HepG2 (cell line): ENCODE data around the gene R3HDM1. TPM values are rescaled to one million over a fixed set of nuclear protein-coding genes. Genes with fewer than 3 reads are reported as not detected.
A peak's percentile ranks its signal among the peaks of the same experiment; 100 is the strongest.

Experiments
- CENPBD1 ChIP-seq: sonication (generic); formaldehyde crosslinking; IDR thresholded peaks from 2 replicates; pipeline ENCODE4 v1.8.0; 2022; ENCODE audit warnings: missing genetic modification reagents, low read depth, mild to moderate bottlenecking, borderline replicate concordance
- CENPT ChIP-seq: sonication (generic); formaldehyde crosslinking; IDR thresholded peaks from 2 replicates; pipeline ENCODE4 v1.8.0; 2022; ENCODE audit warnings: low read depth, mild to moderate bottlenecking, moderate library complexity, missing genetic modification reagents
- FOXP1 ChIP-seq, 2 experiments: fragments of 450-650 bp in 1 of 2; IDR thresholded peaks; 2 replicates each; pipeline ENCODE4 v1.6.1; 2017 to 2018; ENCODE audit warnings: antibody characterized with exemption in 1 of 2
- HOXA9 ChIP-seq: sonication (generic); formaldehyde crosslinking; IDR thresholded peaks from 2 replicates; pipeline ENCODE4 v1.8.1; 2022; ENCODE audit warnings: missing genetic modification reagents, mild to moderate bottlenecking, moderate library complexity, borderline replicate concordance
- KLF16 ChIP-seq, 2 experiments: sonication (generic) in 1 of 2; formaldehyde crosslinking in 1 of 2; IDR thresholded peaks; 2 replicates each; pipeline versions ENCODE4 v1.6.1 to v1.8.0; 2016 to 2023; ENCODE audit warnings: missing genetic modification reagents in 2 of 2, missing compliant biosample characterization in 1 of 2
- MAFG ChIP-seq: sonication (generic); formaldehyde crosslinking; IDR thresholded peaks from 2 replicates; pipeline ENCODE4 v1.5.1; 2020; ENCODE audit warnings: mild to moderate bottlenecking, missing genetic modification reagents
- NR2F1 ChIP-seq, 2 experiments: fragments of 450-650 bp in 1 of 2; formaldehyde crosslinking in 1 of 2; IDR thresholded peaks; 2 replicates each; pipeline versions ENCODE4 v1.5.0 to v1.6.1; 2016 to 2020; ENCODE audit warnings: mild to moderate bottlenecking in 1 of 2, missing compliant biosample characterization in 1 of 2, missing genetic modification reagents in 1 of 2, moderate library complexity in 1 of 2
- RBM39 ChIP-seq: fragments of 200-400 bp; formaldehyde crosslinking; IDR thresholded peaks from one replicate; pipeline ENCODE4 v1.6.1; 2018; ENCODE audit warnings: antibody characterized with exemption, mild to moderate bottlenecking, low read depth, low read length; ENCODE audit not compliant: poor library complexity, severe bottlenecking
- TCF12 ChIP-seq, 2 experiments: fragments of 450-650 bp in 1 of 2; sonication (generic) in 1 of 2; formaldehyde crosslinking in 1 of 2; IDR thresholded peaks; 2 replicates each; pipeline versions ENCODE4 v1.6.1 to v1.8.0; 2017 to 2022; ENCODE audit warnings: antibody characterized with exemption in 1 of 2, mild to moderate bottlenecking in 1 of 2, missing genetic modification reagents in 1 of 2, moderate library complexity in 1 of 2
- TCF7L2 ChIP-seq: IDR thresholded peaks from 2 replicates; pipeline ENCODE4 v1.6.1; 2011; ENCODE audit warnings: mild to moderate bottlenecking, low read depth, low read length, moderate library complexity
- ZBTB4 ChIP-seq: sonication (generic); formaldehyde crosslinking; IDR thresholded peaks from 2 replicates; pipeline ENCODE4 v1.4.0; 2020; ENCODE audit warnings: missing genetic modification reagents, mild to moderate bottlenecking, borderline replicate concordance
- ZBTB40 ChIP-seq, 2 experiments: fragments of 450-650 bp in 1 of 2; sonication (generic) in 1 of 2; formaldehyde crosslinking in 1 of 2; IDR thresholded peaks; 2 replicates each; pipeline versions ENCODE4 v1.6.1 to v1.8.0; 2016 to 2022; ENCODE audit warnings: antibody characterized with exemption in 1 of 2, mild to moderate bottlenecking in 1 of 2, missing genetic modification reagents in 1 of 2
- ZNF143 ChIP-seq: sonication (generic); formaldehyde crosslinking; IDR thresholded peaks from 2 replicates; pipeline ENCODE4 v1.4.0; 2020; ENCODE audit warnings: missing genetic modification reagents
- polyA plus RNA-seq, 8 experiments: library from polyadenylated mRNA; depleted of rRNA in 3 of 8; stranded (reverse) in 7 of 8; unstranded in 1 of 8; fragments of >200 nt; fragmentation: Illumina TruSeq in 4 of 8; extraction: Trizol in 4 of 8; gene quantifications; 2 replicates each; pipeline versions ENCODE4 v1.2.1 to v1.2.3, GENCODE V29; 2011 to 2016; ENCODE audit warnings: low read depth in 4 of 8, missing spikeins in 1 of 8, mixed read lengths in 1 of 8; ENCODE audit not compliant: insufficient read depth in 1 of 8
- total RNA-seq, 5 experiments: library from RNA; depleted of rRNA; stranded (reverse); fragments of >200 nt; fragmentation: Illumina TruSeq; extraction: Trizol; gene quantifications; 2 replicates each; pipeline ENCODE4 v1.2.3, GENCODE V29; 2016; ENCODE audit warnings: low read depth in 1 of 5

Gene R3HDM1
- total and polyA plus RNA-seq, 2 of the 13 experiments (the other 11 are each of a cell fraction or from before 2014, with no cell fraction given), result 15.7 to 54.3 TPM

- TF ChIP-seq KLF16 (CRISPR knock-in tag; IDR thresholded peaks at IDR 0.05), result peak in 1 of 2 experiments; percentile 82; a peak in 2 of 4 replicates
- TF ChIP-seq ZBTB40 (IDR thresholded peaks at IDR 0.05), result no peak
- TF ChIP-seq ZBTB40 (CRISPR knock-in tag; IDR thresholded peaks at IDR 0.05), result peak; percentile 88
- TF ChIP-seq TCF7L2, result no peak
- TF ChIP-seq MAFG (CRISPR knock-in tag), result no peak
- peak; percentile 87 for TF ChIP-seq RBM39
- no peak for TF ChIP-seq NR2F1 (CRISPR knock-in tag; IDR thresholded peaks at IDR 0.05)
- TF ChIP-seq CENPT (CRISPR knock-in tag), result 0 out of 2 replicates have a peak, but pooled peaks have one; percentile 67
- no peak for TF ChIP-seq TCF12 (IDR thresholded peaks at IDR 0.05)
- peak; percentile 93 for TF ChIP-seq TCF12 (CRISPR knock-in tag; IDR thresholded peaks at IDR 0.05)
- no peak for TF ChIP-seq CENPBD1 (CRISPR knock-in tag)
- TF ChIP-seq FOXP1 (IDR thresholded peaks at IDR 0.05), result no peak
- TF ChIP-seq FOXP1 (CRISPR knock-in tag; IDR thresholded peaks at IDR 0.05), result no peak
- TF ChIP-seq ZNF143, result no peak; the same call in 1 of the 2 replicates
- no peak for TF ChIP-seq ZBTB4 (CRISPR knock-in tag)
- 0 out of 2 replicates have a peak, but pooled peaks have one; percentile 31 for TF ChIP-seq HOXA9 (CRISPR knock-in tag)
Observed at GRCh38 chr2:135531231-135532197, at the start of gene R3HDM1 (continued).
